ENCODE data around the gene FBLL1.
A peak's percentile ranks its signal among the peaks of the same experiment; 100 is the strongest.
"Not testable (repeated sequence)": the region's sequence is repeated elsewhere in the genome, so short reads cannot be mapped to it uniquely, and the experiment has no call there.

The FBLL1 gene

GRCh38 chr5:168530621-168531150, 1.6 kb downstream of the FBLL1 start:
- DNase-seq (ENCODE audit: low read depth): no peak
- TF ChIP-seq CTCF (IDR thresholded peaks at IDR 0.05; ENCODE audit: low read length, missing control alignments): no peak
- H3K4me3 ChIP-seq (replicated peaks; ENCODE audit: low read depth, low read length): no peak overlapping the region

- no peak for TF ChIP-seq CTCF (IDR thresholded peaks at IDR 0.05; ENCODE audit: low read length, missing control alignments)
- no peak for DNase-seq (ENCODE audit: low read depth)
- no peak overlapping the region for H3K4me3 ChIP-seq (replicated peaks; ENCODE audit: low read depth, low read length)
Observed at GRCh38 chr5:168531191-168531590, 2.1 kb downstream of the FBLL1 start.

GRCh38 chr5:168531987-168532864, 3.1 kb downstream of the FBLL1 start:
- no peak for DNase-seq (ENCODE audit: low read depth)
- H3K4me3 ChIP-seq (replicated peaks; ENCODE audit: low read depth, low read length): no peak overlapping the region

DNA sequence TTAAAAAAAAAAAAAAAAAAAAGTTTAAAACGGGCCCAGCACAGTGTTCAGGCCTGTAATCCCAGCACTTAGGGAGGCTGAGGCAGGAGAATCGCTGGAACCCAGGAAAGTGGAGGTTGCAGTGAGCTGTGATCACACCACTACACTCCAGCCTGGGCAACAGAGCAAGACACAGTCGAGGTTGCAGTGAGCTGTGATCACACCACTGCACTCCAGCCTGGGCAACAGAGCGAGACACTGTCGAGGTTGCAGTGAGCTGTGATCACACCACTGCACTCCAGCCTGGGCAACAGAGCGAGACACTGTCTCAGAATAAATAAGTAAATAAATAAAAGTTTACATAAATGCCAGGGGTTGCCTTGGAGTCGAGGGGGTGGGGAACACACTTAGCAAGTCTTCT, 5.2 kb downstream of the FBLL1 start:
- H3K4me3 ChIP-seq (replicated peaks; ENCODE audit: low read depth, low read length); DNase-seq (ENCODE audit: low read depth): not testable (repeated sequence)

More at GRCh38 chr5:168531987-168532864, 3.1 kb downstream of the FBLL1 start:
- no peak for TF ChIP-seq CTCF (IDR thresholded peaks at IDR 0.05; ENCODE audit: low read length, missing control alignments)

DNA sequence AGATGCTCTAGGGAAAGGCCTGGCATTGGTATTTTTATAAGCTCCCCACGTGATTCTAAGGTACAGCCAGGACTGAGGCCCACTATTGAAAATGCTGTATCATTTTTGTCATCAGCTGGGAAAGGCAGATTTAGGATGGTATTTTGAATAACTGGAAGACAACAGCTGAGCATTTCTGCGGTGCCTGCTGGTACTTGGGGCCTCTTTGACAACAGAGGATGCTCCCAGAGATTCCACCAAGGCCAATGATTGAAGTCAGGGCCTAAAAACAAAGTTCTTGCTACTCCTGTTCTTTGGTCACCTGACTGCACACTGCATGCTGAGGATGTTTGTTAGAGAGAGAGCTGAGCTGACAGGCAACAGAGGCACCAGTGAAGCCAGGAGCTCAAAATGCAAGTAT, 8.1 kb downstream of the FBLL1 start:
- no peak overlapping the region for H3K4me3 ChIP-seq (replicated peaks; ENCODE audit: low read depth, low read length)
- TF ChIP-seq CTCF (IDR thresholded peaks at IDR 0.05; ENCODE audit: low read length, missing control alignments): no peak
- DNase-seq (ENCODE audit: low read depth): no peak

DNA sequence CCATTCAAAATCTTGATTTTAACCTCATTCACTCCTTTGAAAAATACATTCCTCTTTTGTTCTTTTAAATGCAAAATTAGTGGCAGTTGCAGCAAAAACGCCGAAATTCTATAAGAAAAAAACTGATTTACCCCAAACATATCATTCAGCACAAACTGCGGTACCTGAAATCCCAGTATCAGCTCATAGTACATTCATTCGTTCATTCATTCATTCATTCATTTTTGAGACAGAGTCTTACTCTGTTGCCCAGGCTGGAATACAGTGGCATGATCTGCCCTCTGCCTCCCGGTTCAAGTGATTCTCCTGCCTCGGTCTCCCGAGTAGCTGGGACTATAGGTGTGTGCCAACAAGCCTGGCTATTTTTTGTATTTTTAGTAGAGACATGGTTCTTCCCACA, 20.4 kb downstream of the FBLL1 start:
- no peak overlapping the region for H3K4me3 ChIP-seq (replicated peaks; ENCODE audit: low read depth, low read length)
- no peak for DNase-seq (ENCODE audit: low read depth)
- TF ChIP-seq CTCF (IDR thresholded peaks at IDR 0.05; ENCODE audit: low read length, missing control alignments): no peak

DNA sequence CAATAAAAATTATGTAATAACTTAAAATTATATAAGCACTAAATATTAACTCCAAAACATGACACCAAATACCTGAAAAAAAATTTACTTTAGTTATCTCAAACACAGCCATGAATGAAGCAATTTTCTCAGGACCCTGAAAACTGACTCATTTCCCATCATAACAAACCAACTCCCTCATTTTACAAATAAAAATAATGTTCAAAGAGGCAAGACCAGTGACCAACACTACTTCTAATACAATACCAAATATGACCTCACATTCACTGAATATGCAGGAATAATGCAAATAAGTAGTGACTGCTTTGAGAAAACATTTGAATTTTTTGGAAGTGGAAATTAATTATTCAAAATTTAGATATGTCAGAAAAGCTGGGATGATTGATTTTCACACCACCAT, 21.6 kb downstream of the FBLL1 start:
- no peak for TF ChIP-seq CTCF (IDR thresholded peaks at IDR 0.05; ENCODE audit: low read length, missing control alignments)
- H3K4me3 ChIP-seq (replicated peaks; ENCODE audit: low read depth, low read length): no peak overlapping the region
- peak; percentile 47 for DNase-seq (ENCODE audit: low read depth)
